Measurements from ENCODE around the gene DND1. TPM values are rescaled to one million over a fixed set of nuclear protein-coding genes. Genes with fewer than 3 reads are reported as not detected.

DND1 gene
- total and polyA plus RNA-seq, 4 donors: 0.60 to 1.9 (median 1.6) TPM

DNA sequence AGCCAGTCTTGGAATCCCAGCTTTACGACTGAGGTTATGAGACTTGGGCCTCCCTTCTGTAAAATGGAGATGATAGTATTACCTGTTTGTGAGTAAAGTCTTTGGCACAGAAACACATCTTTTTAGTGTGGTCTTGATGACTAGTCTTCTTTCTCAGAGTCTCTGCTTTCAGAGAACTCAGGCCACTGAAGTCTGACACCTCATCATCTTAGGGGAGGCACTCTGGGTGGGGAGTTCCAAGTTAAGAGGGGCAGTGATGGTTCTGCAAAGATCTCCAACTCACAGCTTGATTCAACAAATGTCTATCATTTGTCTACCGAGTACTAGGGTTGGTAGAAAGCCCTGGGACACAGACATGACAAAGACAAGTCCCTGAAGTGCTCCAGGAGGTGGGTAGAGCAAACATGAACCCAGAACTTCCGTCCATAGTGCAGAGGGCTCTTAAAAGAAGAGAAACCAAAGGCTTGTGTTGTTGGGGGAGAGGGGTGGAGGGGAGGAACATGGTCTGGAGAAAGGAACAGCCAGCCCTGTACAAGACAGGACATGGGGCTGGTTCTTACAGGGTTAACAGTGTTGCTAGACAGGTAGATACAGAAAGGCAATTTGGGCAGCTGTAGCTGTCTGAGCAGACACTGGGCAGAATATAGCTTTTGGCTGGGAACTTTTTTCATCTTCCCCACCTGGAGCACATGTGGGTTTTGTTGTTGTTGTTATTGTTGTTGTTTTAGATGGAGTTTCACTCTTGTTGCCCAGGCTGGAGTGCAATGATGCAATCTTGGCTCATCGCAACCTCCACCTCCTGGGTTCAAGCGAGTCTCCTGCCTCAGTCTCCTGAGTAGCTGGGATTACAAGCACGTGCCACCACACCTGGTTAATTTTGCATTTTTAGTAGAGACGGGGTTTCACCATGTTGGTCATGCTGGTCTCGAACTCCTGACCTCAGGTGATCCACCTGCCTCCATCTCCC lies 37.8 kb downstream of the DND1 start:
- Histone ChIP-seq H3K9ac (ENCODE audit: insufficient read depth in 1 of 2, low read length in 2 of 2) (no peak overlapping the region), H3K4me3 (no peak overlapping the region), H3K27ac (ENCODE audit: low read depth in 1 of 2, low read length in 1 of 2) (no peak overlapping the region), H3K36me3 (ENCODE audit: control insufficient read depth in 4 of 4, insufficient read depth in 4 of 4, low read length in 4 of 4) (no peaks in the 10 kb centered on the region), H3K9me3 (ENCODE audit: control insufficient read depth in 4 of 4, insufficient read depth in 3 of 4, low read length in 3 of 4) (no peaks in the 10 kb centered on the region), H3K4me1 (ENCODE audit: control insufficient read depth in 5 of 5, insufficient read depth in 5 of 5, low read length in 5 of 5) (peaks cover 0 to 39% (median 9%) of the 10 kb centered on the region in 5 donors), H3K27me3 (ENCODE audit: control insufficient read depth in 3 of 3, insufficient read depth in 3 of 3, low read length in 2 of 3) (peaks cover 0 to 31% (median 19%) of the 10 kb centered on the region in 3 donors)
- 88 to 91% methylated on average over 8 of the region's 8 CpGs for WGBS, 2 donors
- TF ChIP-seq, protein P1, sequence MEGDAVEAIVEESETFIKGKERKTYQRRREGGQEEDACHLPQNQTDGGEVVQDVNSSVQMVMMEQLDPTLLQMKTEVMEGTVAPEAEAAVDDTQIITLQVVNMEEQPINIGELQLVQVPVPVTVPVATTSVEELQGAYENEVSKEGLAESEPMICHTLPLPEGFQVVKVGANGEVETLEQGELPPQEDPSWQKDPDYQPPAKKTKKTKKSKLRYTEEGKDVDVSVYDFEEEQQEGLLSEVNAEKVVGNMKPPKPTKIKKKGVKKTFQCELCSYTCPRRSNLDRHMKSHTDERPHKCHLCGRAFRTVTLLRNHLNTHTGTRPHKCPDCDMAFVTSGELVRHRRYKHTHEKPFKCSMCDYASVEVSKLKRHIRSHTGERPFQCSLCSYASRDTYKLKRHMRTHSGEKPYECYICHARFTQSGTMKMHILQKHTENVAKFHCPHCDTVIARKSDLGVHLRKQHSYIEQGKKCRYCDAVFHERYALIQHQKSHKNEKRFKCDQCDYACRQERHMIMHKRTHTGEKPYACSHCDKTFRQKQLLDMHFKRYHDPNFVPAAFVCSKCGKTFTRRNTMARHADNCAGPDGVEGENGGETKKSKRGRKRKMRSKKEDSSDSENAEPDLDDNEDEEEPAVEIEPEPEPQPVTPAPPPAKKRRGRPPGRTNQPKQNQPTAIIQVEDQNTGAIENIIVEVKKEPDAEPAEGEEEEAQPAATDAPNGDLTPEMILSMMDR (IDR thresholded peaks at IDR 0.05; ENCODE audit: control extremely low read depth, extremely low read depth): no peak
- no peak for DNase-seq
- ATAC-seq (ENCODE audit: insufficient read depth, low FRiP score): no peak

DNA sequence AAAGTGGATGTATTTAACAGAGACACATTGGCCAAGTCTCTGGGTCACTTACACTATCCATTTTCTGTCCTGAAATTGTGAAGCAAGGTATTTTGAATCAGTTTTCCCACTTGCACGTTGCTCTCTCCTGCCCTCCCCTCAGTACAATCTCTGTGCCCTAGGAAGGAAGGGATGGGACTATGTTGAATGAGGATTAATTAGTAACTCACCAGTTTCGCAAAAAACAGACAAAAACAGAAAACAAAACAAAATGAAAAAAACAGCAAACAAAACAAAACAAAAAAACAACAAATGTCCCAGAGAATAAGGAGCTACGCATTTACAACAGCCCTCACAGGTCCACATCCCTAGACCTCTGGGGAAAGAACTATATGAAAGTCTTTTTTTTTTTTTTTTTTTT lies 39.3 kb downstream of the DND1 start:
- TF ChIP-seq, protein P1 (IDR thresholded peaks at IDR 0.05; ENCODE audit: control extremely low read depth, extremely low read depth): no peak
- H3K27ac ChIP-seq (ENCODE audit: low read depth in 1 of 2, low read length in 1 of 2): no peak overlapping the region
- WGBS, 2 donors: 58 to 81% methylated on average over 3 of the region's 3 CpGs

DNA sequence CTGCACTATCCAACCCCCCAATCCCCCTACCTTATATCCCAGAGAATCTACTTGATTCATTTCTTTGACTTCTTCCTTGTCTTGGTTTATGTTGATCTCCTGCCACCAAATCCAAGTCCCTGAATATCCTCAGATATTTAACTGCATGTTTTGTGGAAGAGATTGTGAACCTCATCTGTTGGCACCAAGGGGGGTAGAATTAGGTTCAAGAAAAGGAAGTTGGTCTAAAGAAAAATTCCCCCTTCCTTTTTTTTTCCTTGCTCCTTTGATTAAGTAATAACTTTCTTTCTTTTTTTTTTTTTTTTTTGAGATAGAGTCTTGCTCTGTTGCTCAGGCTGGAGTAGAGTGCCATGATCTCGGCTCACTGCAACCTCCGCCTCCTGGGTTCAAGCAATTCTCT lies 39.9 kb downstream of the DND1 start:
- WGBS, 2 donors: 80 to 89% methylated on average over 2 of the region's 2 CpGs

More for the DNA sequence above, 39.3 kb downstream of the DND1 start:
- H3K36me3 ChIP-seq (ENCODE audit: control insufficient read depth in 4 of 4, insufficient read depth in 4 of 4, low read length in 4 of 4): no peaks in the 10 kb centered on the region
- peaks cover 0 to 34% (median 5%) of the 10 kb centered on the region in 5 donors for H3K4me1 ChIP-seq (ENCODE audit: control insufficient read depth in 5 of 5, insufficient read depth in 5 of 5, low read length in 5 of 5)
- no peak for DNase-seq
- no peaks in the 10 kb centered on the region for H3K9me3 ChIP-seq (ENCODE audit: control insufficient read depth in 4 of 4, insufficient read depth in 3 of 4, low read length in 3 of 4)
- peaks cover 0 to 34% (median 19%) of the 10 kb centered on the region in 3 donors for H3K27me3 ChIP-seq (ENCODE audit: control insufficient read depth in 3 of 3, insufficient read depth in 3 of 3, low read length in 2 of 3)
- no peak overlapping the region for H3K9ac ChIP-seq (ENCODE audit: insufficient read depth in 1 of 2, low read length in 2 of 2)
- no peak overlapping the region for H3K4me3 ChIP-seq
- ATAC-seq (ENCODE audit: insufficient read depth, low FRiP score): no peak

More for the DNA sequence above, 39.9 kb downstream of the DND1 start:
- TF ChIP-seq, protein P1 (IDR thresholded peaks at IDR 0.05; ENCODE audit: control extremely low read depth, extremely low read depth): no peak
- DNase-seq: no peak
- H3K9ac ChIP-seq (ENCODE audit: insufficient read depth in 1 of 2, low read length in 2 of 2): no peak overlapping the region
- no peaks in the 10 kb centered on the region for H3K36me3 ChIP-seq (ENCODE audit: control insufficient read depth in 4 of 4, insufficient read depth in 4 of 4, low read length in 4 of 4)
- no peak for ATAC-seq (ENCODE audit: insufficient read depth, low FRiP score)
- peaks cover 0 to 34% (median 19%) of the 10 kb centered on the region in 3 donors for H3K27me3 ChIP-seq (ENCODE audit: control insufficient read depth in 3 of 3, insufficient read depth in 3 of 3, low read length in 2 of 3)
- H3K4me1 ChIP-seq (ENCODE audit: control insufficient read depth in 5 of 5, insufficient read depth in 5 of 5, low read length in 5 of 5): peaks cover 0 to 30% (median 3%) of the 10 kb centered on the region in 5 donors
- no peak overlapping the region for H3K4me3 ChIP-seq
- H3K27ac ChIP-seq (ENCODE audit: low read depth in 1 of 2, low read length in 1 of 2): peak overlapping the region in 1 of 2 donors; percentile 90
- H3K9me3 ChIP-seq (ENCODE audit: control insufficient read depth in 4 of 4, insufficient read depth in 3 of 4, low read length in 3 of 4): no peaks in the 10 kb centered on the region
